ENCODE results near the gene FOXS1. TPM values are rescaled to one million over a fixed set of nuclear protein-coding genes. Genes with fewer than 3 reads are reported as not detected.
"Not testable (repeated sequence)": the region's sequence is repeated elsewhere in the genome, so short reads cannot be mapped to it uniquely, and the experiment has no call there.

Gene FOXS1
- total RNA-seq, 1 donor from 2014 or later: 3.6 TPM

DNA sequence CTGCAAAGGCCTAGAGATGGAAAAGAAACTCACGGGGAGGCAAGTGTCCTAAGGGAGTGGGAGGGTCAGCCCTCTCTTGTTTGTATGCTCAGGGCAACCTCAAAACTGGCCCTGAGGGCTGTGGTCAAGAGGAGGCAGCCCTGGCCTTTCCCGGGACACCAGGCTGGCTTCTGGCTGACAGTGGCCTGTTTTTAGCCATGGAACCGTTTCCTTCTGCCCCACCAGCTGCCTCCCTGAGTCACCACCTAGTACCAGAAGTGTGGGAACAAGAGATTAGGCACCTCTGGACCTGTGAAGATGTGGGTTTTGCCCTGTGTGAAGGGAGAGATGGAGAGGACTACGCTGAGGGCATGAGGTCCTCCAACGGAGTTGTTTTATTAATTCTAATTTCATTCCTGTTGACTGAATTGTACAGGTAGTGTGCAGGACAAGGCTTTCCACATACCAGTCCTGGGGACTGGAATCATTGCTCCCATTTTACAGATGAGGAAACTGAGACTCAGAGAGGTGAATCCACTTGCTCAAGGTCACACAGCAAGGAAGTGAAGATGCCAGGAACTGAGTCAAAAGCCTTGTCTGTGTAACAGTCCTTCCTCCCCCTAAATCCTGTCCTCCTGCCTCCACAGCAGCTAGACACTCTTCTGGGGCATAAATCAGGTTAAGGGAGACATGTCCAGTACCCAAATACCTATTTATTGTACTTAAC is 5.5 kb downstream of the FOXS1 start:
- DNase-seq: no peak

DNA sequence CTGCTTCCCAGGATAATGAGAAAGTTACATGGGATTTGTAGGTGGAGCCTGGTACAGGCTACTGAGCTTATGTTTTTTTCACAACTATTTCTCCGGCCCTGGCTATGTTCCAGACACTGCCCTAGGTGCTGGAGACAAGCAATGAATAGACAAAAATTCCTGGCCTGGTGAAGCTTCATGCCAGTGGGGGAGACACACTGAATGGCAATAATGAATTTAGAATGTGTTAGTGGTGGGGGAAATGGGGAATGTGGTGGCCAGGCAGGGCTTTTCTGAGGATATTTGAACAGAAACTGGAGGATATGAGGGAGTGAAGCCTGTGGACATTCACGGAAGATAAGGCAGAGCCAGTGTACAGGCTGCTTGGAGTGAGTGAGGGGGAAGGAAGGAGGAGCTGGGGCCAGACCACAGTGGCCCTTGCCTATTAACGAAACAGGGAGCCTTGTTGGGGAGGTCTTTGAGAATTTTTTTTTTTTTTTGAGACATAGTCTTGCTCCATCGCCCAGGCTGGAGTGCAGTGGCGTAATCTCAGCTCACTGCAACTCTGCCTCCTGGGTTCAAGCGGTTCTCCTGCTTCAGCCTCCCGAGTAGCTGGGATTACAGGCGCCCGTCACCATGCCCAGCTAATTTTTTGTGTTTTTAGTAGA is 6.6 kb downstream of the FOXS1 start:
- DNase-seq: no peak

- no peak for DNase-seq
These were observed 7.5 kb downstream of the FOXS1 start for GRCh38 chr20:31837896-31838397.

DNA sequence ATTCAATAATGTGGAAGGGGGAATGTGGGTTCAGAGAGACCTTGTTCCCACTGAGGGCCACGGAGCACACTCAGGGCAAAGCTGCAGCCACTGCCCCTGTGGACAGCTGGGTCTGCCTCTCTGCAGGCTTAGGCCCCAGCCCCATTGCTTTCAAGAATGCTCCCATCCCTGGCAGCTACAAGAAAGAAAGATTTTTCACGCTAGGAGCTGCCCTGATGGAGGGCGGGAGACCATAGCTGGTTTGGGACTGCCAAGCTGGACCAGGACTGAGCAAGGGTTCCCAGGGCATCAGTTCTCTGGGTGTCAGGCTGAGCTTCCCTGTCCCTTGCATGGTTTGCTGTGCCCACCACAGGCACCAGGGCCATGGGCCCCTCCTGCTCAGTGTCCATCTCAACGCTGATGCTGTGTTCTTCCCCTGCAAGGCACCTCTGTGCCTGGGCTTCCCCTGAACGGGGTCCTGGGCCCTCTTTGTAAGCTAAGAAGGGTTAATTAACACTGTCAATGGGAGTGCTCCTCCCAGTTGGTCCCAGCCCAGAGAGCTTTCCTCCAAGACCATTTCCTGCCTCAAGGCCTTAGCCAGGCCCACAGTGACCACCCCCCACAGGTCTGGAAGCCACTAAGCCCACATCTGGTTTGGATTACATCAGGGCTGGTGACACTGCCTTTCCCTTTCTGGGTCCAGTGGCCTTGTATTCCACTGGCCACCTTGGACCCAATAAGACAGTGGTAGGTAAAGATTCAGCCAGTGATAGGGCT is 8.4 kb downstream of the FOXS1 start:
- DNase-seq: no peak

DNA sequence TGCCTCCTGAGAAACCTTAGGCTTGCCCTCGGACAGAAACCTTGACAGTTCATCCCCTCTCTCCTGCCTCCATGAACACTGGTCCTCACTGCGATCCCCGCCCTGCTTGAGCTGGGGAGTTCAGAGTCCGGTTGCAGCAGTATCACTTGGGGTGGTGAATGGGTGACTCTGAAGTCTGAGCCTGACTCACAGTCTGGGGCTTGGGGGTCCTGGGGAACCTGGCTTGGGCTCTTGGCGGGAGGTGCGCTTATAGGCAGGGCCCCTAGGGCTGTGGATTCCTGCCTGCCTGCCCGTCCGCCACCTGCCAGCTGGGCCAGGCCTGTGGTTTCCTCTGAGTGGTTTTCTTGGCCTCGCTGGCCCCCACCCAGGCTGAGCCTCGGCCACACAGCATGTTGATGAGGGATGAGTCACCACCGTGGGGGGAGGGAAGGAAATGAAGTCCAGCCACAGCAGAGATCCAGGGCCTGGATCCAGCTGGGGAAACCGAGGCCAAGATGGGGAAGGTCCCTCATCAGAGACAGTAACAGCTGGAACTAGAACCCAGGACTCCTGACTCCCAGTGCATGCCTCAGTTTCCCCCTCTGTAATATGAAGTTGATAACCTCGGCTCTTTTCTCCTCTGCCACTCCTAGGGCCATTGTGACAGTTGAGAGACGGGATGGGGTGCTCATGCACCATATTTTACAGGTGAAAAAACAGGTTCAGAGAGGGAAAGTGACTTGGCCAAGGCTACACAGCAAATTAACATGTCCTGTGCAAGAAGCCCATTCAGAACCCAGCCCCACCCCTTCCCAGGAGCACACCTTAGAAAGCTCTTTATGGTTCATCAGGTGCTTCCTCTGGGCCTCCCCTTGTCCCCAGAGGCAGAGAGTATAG is 9.2 kb downstream of the FOXS1 start:
- peak; percentile 68 for DNase-seq

DNA sequence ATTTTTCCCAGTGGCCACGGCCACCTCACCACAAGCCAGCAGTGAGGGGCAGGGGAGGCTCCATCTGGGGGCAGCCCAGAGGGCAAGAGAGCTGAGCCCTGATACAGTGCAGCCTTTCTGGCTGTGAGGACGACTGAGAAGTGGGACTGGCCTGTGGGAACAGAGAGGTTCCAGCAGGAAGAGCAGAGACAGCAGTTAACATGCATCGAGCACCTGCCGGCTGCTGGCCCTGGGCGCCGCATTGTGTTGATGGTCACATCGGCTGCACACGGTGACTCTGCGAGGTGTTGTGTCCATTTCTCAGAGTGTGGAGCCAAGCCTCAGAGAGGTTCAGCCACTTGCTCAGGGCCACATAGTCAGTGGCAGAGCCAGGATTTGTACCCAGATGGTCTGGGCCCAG is 9.8 kb downstream of the FOXS1 start:
- DNase-seq: no peak

GRCh38 chr20:31833931-31834521 is 11.4 kb downstream of the FOXS1 start:
- DNase-seq: peak; percentile 50

GRCh38 chr20:31833130-31833930 is 12.1 kb downstream of the FOXS1 start:
- DNase-seq: peak; percentile 78

GRCh38 chr20:31831771-31832306 is 13.6 kb downstream of the FOXS1 start:
- no peak for DNase-seq

GRCh38 chr20:31831211-31831610 is 14.2 kb downstream of the FOXS1 start:
- no peak for DNase-seq

DNA sequence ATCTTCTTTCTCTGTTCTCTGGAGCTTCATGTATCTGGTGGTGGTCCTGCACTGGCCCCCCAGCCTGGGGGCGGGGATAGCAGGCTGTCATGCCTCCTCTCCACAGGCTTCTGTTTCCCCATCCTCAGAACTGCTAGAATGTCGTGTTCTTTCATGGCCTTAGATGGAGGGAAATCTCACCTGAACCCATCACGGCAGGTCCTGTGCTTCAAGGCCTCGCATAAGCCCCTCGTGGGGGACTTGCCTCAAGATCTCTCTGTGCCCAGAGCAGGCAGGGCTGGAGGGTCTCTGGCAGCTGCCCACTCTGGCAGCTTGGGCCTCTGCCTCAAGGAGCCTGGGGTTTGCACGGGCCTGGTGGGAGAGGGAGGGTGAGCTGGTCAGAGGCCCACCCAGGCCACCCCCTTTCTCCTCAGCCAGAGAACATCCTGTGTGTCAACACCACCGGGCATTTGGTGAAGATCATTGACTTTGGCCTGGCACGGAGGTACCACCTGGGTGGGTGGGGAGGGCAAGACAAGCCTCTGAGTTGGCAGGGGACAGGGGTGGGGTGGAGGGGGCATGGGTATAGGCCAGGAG is 14.9 kb downstream of the FOXS1 start:
- no peak for DNase-seq

GRCh38 chr20:31829731-31830130 is 15.7 kb downstream of the FOXS1 start:
- DNase-seq: no peak

- not testable (repeated sequence) for DNase-seq
These were observed 17.4 kb downstream of the FOXS1 start for GRCh38 chr20:31828016-31828415.

DNA sequence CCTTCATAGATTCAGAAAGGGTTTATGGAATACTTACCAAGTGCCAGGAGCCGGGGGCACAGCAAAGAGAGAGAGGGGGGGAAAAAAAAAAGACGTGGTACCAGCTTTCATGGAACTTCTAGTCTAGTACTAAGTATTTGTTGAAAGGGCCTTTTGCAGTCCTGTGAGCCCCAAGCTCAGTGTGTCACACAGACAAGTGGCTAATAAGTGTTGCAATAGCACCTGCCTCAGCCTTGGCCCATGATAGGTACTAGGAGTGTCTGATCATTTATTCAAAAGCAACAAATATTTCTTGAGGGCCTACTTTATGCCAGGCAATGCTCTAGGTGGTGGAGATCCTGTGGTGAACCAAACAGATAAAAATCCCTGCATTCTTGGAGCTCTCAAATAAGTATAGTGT is 18.3 kb downstream of the FOXS1 start:
- no peak for DNase-seq

DNA sequence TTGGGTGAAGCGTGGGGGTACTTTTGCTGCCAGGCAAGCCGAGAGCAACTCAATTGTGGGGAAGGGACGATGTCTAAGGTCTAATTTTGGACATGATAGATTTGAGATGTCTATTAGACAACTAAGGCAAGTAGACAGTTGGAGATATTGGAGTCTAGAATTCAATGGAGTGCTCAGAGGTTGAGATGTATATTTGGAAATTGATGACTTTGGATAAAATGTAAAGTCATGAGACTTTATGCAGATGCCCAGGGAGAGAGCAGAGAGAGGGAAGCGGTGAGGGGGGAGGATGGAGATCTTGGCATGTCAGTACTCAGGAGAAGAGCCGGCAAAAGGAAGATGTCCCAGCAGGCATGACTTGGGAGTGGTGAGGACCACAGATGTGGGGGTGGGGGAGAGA is 19.3 kb downstream of the FOXS1 start:
- DNase-seq: no peak

DNA sequence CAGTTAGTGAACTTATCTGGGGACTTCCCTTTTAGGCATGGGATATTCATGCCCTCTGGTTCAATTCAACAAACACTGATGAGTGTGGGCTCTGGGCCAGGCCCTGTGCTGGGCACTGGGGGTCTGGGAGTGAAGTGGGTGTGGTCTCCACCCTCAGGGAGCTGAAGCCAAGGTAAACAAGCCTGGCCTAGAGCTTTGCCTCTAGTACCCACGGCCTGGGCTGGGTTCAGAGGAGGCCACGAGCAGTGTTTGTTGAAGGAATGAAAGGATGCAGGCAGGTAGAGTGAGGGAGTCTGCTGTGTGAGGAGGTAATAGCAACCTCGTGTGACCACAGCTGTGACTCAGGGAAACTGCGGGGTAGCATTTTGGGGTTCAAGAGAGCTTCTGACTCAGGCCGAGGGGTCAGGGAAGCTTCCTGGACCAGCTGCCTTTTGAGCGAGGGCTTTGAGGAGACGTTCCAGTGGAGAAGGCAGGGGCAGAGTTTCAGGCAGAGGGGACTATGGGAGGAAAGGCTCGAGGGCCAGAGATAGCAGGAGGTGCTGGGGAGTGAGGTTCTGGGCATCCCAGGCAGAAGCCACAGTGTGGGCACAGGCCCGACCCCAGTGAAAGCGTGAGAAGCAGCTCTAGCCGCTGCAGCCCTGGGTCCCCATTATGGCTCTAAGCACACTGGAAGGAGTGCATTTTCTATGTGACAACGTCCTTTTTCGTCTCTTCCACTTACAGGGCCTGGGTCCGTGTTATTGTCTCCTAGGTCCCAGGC is 20.7 kb downstream of the FOXS1 start:
- no peak for DNase-seq

- DNase-seq: no peak
These were observed 21.3 kb downstream of the FOXS1 start for GRCh38 chr20:31824125-31824485.

GRCh38 chr20:31823360-31824124 is 21.9 kb downstream of the FOXS1 start:
- no peak for DNase-seq
